Occipital lobe (tissue), 2 donors: ENCODE measurements around the gene MIX23. TPM values are rescaled to one million over a fixed set of nuclear protein-coding genes. Genes with fewer than 3 reads are reported as not detected.
A peak's percentile ranks its signal among the peaks of the same experiment; 100 is the strongest.

ENCODE experiments used
- DNase-seq: peaks from one replicate; lab custom pipeline; 2025; lab: John Stamatoyannopoulos, UW
- total RNA-seq: library from RNA; depleted of rRNA; stranded (reverse); fragments of >200 nt; gene quantifications from one replicate; pipeline ENCODE4 v1.2.3, GENCODE V29; 2014

MIX23 gene
- 16.5 TPM for total RNA-seq

- DNase-seq, result peak; percentile 83
Observed at GRCh38 chr3:122382888-122383666, at the start of gene MIX23. Gene MIX23 (minus strand): TSS chr3:122383231. CDS start chr3:122383224, 7 bp downstream.

- no peak for DNase-seq
Observed at GRCh38 chr3:122430371-122430770, 47.3 kb upstream of the MIX23 start.

DNA sequence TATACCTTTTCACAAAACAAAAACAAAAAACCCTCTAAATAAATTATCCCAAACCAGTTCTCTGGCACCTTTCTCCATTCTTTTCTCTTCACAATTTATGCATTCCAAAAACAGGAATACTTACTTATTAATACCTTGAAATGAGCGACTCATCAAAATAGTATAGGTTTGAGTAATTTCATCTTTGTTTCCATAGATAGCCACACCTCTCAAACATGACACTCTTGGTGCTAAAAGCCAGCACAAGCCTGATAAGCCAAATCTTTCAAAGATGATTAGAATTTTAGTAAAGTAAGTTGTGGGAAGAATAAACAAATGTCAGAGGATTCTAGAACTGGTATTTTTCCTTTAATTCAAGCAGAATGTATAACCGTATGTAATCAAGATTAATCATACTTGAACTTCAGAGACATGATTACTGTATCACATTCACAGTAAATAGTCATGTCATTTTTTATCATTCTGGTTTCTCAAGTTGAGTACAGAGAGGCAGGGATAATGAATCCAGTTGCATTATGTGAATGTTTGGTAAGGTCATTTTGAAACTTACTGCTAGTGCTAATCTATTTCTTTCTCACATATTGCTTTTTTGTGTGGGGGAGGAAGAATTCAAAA is 44.9 kb upstream of the MIX23 start:
- DNase-seq, result no peak

- no peak for DNase-seq
Observed at GRCh38 chr3:122421836-122422235, 38.8 kb upstream of the MIX23 start.

- DNase-seq, result no peak
Observed at GRCh38 chr3:122421101-122421500, 38.1 kb upstream of the MIX23 start.

DNA sequence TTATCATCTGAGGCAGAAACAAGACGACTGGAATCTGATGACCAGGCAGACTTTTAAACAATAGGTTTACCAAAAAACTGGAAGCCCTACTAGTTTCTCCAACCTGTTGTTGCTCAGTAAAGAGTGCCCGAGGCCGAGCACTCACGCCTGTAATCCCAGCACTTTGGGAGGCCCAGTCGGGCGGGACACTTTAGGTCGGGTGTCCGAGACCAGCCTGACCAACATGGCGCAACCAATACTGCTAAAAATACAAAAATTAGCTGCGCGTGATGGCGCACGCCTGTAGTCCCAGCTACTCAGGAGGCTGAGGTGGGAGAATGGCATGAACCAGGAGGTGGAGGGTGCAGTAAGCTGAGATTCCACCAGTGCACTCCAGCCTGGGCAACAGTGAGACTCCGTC is 33.9 kb upstream of the MIX23 start:
- no peak for DNase-seq

GRCh38 chr3:122415762-122416654 is 33.0 kb upstream of the MIX23 start, which contains the start of gene WDR5B:
Gene WDR5B (minus strand): TSS chr3:122416062. CDS start chr3:122415528, 534 bp downstream.
- DNase-seq, result no peak

DNA sequence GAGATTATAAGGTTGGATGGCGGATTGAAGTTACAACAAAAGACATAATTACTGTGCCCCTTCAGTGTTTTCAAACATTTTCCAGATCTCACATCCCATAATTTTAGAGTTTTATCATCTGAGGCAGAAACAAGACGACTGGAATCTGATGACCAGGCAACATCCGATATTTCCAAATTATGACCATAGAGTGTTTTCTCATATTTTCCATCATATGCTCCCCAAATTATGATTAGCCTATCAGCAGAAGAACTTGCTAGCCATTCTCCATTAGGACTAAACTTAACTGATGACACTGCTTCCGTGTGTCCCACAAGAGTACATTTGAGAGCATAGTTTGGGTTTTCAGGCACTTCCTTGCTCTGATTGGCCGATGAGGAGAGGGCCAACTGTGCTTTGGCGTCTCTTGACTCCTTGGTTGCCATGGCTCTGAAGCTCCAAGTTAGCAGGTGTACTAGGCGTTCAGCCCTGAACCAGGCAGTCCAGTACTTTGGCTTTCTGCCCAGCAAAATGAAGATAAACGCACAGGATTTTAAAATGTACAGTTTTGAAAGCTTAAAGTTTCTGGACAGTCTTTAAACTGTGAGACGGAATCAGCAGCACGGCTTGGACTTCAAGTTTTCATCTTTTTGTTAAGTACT is 32.2 kb upstream of the MIX23 start:
- DNase-seq, result no peak

GRCh38 chr3:122414391-122414790 is 31.4 kb upstream of the MIX23 start:
- no peak for DNase-seq

GRCh38 chr3:122410639-122411038 is 27.6 kb upstream of the MIX23 start:
- DNase-seq, result no peak

GRCh38 chr3:122410111-122410510 is 27.1 kb upstream of the MIX23 start:
- no peak for DNase-seq

- no peak for DNase-seq
Observed at GRCh38 chr3:122409446-122409845, 26.4 kb upstream of the MIX23 start.

DNA sequence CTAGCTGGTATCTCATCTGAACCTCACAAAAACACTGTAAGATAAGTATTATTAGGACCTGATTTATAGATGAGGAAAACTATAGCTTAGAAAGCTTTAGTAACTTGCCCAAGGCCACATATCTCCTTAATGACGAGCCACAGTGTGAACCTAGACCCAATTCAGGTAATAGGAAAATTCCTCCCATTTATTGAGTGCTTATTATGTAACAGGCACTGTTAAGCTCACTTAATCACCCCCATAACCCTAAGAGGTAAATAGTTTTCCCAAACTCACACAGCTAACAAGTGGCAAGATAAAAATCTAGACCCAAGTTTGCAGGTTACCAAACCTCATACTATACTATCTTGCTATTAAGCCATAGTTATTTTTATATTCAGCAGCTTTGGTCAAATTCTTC is 24.9 kb upstream of the MIX23 start:
- no peak for DNase-seq

- DNase-seq, result no peak
Observed at GRCh38 chr3:122406198-122406597, 23.2 kb upstream of the MIX23 start.

DNA sequence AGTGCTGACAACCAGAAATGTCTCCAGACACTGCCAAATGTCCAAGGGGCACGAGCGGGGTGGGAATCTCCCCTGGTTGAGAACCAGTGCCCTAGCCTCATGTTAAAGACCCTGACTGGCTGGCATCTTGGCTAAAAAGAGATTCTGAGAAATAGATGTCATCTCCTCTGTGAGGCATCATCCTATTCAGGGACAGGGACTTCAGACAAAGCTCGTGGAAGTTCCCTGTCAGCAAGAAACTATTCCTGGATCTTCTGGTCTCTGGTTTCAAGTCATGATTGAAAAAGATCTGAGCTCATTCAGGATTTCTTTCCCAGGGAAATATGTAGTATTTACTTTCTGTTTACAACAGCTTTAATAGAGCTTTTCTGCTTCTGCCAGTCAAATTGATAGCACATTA is 22.0 kb upstream of the MIX23 start:
- no peak for DNase-seq

- no peak for DNase-seq
Observed at GRCh38 chr3:122403489-122403888, 20.5 kb upstream of the MIX23 start.

GRCh38 chr3:122398920-122399319 is 15.9 kb upstream of the MIX23 start:
- DNase-seq, result no peak

DNA sequence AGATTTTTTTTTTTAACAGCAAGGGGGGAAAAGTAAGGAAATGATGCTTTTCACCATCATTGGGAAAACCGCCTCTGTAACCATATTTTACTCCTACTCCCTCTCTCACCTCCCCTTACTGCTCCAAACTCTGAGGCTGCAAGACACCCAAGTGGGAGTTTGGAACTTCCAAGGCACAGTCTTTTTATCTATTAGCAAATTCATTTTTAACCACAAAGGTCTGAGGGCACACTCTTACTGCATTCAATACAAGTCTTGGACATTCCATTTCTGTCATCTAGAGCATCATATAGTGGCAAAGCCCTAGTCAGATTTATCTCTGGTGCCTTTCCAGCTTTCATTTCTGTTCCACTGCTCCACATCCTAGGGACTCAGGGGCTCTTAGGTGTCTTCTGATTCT is 14.2 kb upstream of the MIX23 start:
- no peak for DNase-seq

GRCh38 chr3:122396511-122396910 is 13.5 kb upstream of the MIX23 start:
- no peak for DNase-seq

DNA sequence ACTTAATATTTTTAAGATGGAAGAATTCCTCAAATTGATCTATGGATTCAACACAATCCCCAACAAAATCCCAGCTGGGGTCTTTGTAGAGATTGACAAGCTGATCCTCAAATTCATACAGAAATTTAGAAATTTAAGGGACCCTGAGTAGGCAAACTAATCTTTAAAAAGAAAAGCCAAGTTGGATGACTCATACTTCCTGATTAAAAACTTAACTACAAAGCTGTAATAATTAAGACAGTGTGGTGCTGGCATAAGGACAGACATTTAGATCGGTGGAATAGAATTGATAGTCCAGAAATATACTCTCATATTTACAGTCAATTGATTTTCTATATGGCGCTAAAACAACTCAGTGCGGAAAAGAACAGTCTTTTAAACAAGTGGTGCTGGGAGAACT is 12.6 kb upstream of the MIX23 start:
- no peak for DNase-seq

DNA sequence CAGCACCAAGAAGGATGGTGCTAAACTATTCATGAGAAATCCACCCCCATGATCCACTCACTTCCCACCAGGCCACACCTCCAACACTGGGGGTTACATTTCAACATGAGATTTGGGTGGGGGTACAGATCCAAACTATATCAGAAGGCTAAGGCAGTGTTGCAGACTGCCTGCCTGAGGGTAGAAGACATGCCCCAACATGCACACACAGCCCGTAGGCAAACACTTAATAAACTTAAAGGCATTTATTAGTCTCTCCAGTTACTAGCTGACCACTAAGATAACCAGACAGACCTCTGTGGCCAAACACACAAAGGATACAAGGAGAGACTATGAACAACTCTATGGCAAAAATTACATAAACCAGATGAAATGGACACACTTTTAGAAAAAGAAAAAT is 11.1 kb upstream of the MIX23 start:
- no peak for DNase-seq
